H1 (cell line): ENCODE data around the gene MYLK. TPM values are rescaled to one million over a fixed set of nuclear protein-coding genes. Genes with fewer than 3 reads are reported as not detected.

ENCODE experiments used
- CTCF ChIA-PET: fragments of 300-600 bp; sonication (Branson Sonifier 250); formaldehyde crosslinking; loops from one replicate; lab custom pipeline; 2021; ENCODE audit not compliant: partially characterized antibody; lab: Charles Lee
- POLR2A ChIA-PET: fragments of 300-600 bp; sonication (Branson Sonifier 250); formaldehyde crosslinking; loops from one replicate; lab custom pipeline; 2021; ENCODE audit warnings: inconsistent platforms; ENCODE audit not compliant: partially characterized antibody; lab: Charles Lee
- DNase-seq, 2 experiments: peaks; one replicate each; pipeline versions ENCODE4 v3.0.0 to v3.0.0-alpha.2; 2010 to 2022; ENCODE audit warnings: low spot score in 2 of 2, low read depth in 1 of 2, mixed read lengths in 1 of 2
- FAIRE-seq: peaks from 2 replicates; lab custom pipeline; 2011; peaks lifted over from hg19 to GRCh38; lab: Jason Lieb, UNC
- H2AFZ ChIP-seq: 2 replicates; pipeline ENCODE4 v1.8.1; 2012; ENCODE audit warnings: low read length, inconsistent platforms
- H2AK5ac ChIP-seq: 2 replicates; pipeline ENCODE4 v1.6.1; 2013; ENCODE audit warnings: low read depth, low read length
- H2BK120ac ChIP-seq: replicated peaks from 2 replicates; pipeline ENCODE3; 2013; ENCODE audit warnings: low read depth, low read length, inconsistent platforms
- H2BK12ac ChIP-seq: 2 replicates; pipeline ENCODE4 v1.6.1; 2013; ENCODE audit warnings: low read depth, low read length
- H2BK15ac ChIP-seq: 2 replicates; pipeline ENCODE4 v1.6.1; 2013; ENCODE audit warnings: low read length
- H2BK20ac ChIP-seq: 2 replicates; pipeline ENCODE4 v1.6.1; 2013; ENCODE audit warnings: low read length
- H2BK5ac ChIP-seq: 2 replicates; pipeline ENCODE4 v1.6.1; 2013; ENCODE audit warnings: low read depth, low read length
- H3K14ac ChIP-seq: 2 replicates; pipeline ENCODE4 v1.6.1; 2013; ENCODE audit warnings: inconsistent platforms; ENCODE audit not compliant: insufficient read length
- H3K18ac ChIP-seq: 2 replicates; pipeline ENCODE4 v1.6.1; 2013; ENCODE audit warnings: low read length; ENCODE audit errors: extremely low read depth
- H3K23ac ChIP-seq: 2 replicates; pipeline ENCODE4 v1.6.1; 2013; ENCODE audit warnings: inconsistent platforms; ENCODE audit not compliant: insufficient read length
- H3K23me2 ChIP-seq: 2 replicates; pipeline ENCODE4 v1.6.1; 2013; ENCODE audit warnings: low read depth, low read length
- H3K27ac ChIP-seq: 2 replicates; pipeline ENCODE4 v1.6.1; 2011; ENCODE audit warnings: low read depth, low read length, inconsistent platforms
- H3K27me3 ChIP-seq, 4 experiments: replicated peaks in 1 of 4; 1 replicate in 1 of 4; 2 replicates in 3 of 4; pipeline versions ENCODE4 v1.6.1 to v1.8.1; 2011 to 2013; ENCODE audit warnings: low read length in 3 of 4, mild to moderate bottlenecking in 3 of 4, inconsistent platforms in 2 of 4, mixed read lengths in 2 of 4, moderate library complexity in 1 of 4; ENCODE audit not compliant: control insufficient read depth in 3 of 4, insufficient read depth in 3 of 4; ENCODE audit errors: extremely low read depth in 1 of 4
- H3K36me3 ChIP-seq, 4 experiments: 2 replicates each; pipeline versions ENCODE4 v1.6.1 to v1.8.1; 2011 to 2013; ENCODE audit warnings: mild to moderate bottlenecking in 4 of 4, low read length in 3 of 4, moderate library complexity in 2 of 4, control low read depth in 1 of 4, inconsistent platforms in 1 of 4; ENCODE audit not compliant: insufficient read depth in 4 of 4, control insufficient read depth in 2 of 4
- H3K4ac ChIP-seq: replicated peaks from 2 replicates; pipeline ENCODE3; 2013; ENCODE audit warnings: low read length, low read depth, mixed read lengths, inconsistent platforms; ENCODE audit not compliant: insufficient read length
- H3K4me1 ChIP-seq, 4 experiments: replicated peaks in 1 of 4; 1 replicate in 1 of 4; 2 replicates in 3 of 4; pipeline versions ENCODE4 v1.6.1 to v1.8.1; 2011 to 2013; ENCODE audit warnings: low read length in 3 of 4, inconsistent platforms in 2 of 4, mixed read lengths in 1 of 4; ENCODE audit not compliant: insufficient read depth in 4 of 4, control insufficient read depth in 3 of 4
- H3K4me2 ChIP-seq, 2 experiments: 2 replicates each; pipeline versions ENCODE4 v1.6.1 to v1.8.1; 2011 to 2013; ENCODE audit warnings: low read depth in 2 of 2, low read length in 2 of 2, control low read depth in 1 of 2, inconsistent platforms in 1 of 2, mild to moderate bottlenecking in 1 of 2; ENCODE audit not compliant: insufficient read depth in 1 of 2
- H3K4me3 ChIP-seq, 4 experiments: fragments of 200-600, 300-600 bp in 1 of 4; sonication (generic), shearing (Covaris generic), sonication (Bioruptor Twin) in 1 of 4; 2 replicates each; pipeline versions ENCODE4 v1.5.1 to v1.8.1; 2011 to 2016; ENCODE audit warnings: low read length in 4 of 4, low read depth in 3 of 4, control low read depth in 2 of 4, inconsistent platforms in 2 of 4, mild to moderate bottlenecking in 2 of 4, mixed read lengths in 1 of 4, moderate library complexity in 1 of 4; ENCODE audit not compliant: insufficient read depth in 2 of 4; ENCODE audit errors: extremely low read depth in 1 of 4
- H3K56ac ChIP-seq: replicated peaks from 2 replicates; pipeline ENCODE3; 2013; ENCODE audit warnings: low read depth, mild to moderate bottlenecking, mixed read lengths, low read length, inconsistent platforms; ENCODE audit not compliant: insufficient read length
- H3K79me1 ChIP-seq: 2 replicates; pipeline ENCODE4 v1.6.1; 2013; ENCODE audit warnings: low read depth, low read length, control low read depth
- H3K79me2 ChIP-seq, 2 experiments: 2 replicates each; pipeline versions ENCODE4 v1.6.1 to v1.8.1; 2012 to 2013; ENCODE audit warnings: low read length in 2 of 2, mild to moderate bottlenecking in 2 of 2, inconsistent platforms in 1 of 2; ENCODE audit not compliant: insufficient read depth in 2 of 2, control insufficient read depth in 1 of 2
- H3K9ac ChIP-seq, 4 experiments: replicated peaks in 1 of 4; 1 replicate in 1 of 4; 2 replicates in 3 of 4; pipeline versions ENCODE4 v1.6.1 to v1.8.1; 2011 to 2013; ENCODE audit warnings: low read depth in 3 of 4, low read length in 3 of 4, control low read depth in 2 of 4, mild to moderate bottlenecking in 2 of 4, moderate library complexity in 2 of 4, inconsistent platforms in 1 of 4; ENCODE audit errors: extremely low read depth in 1 of 4
- H3K9me3 ChIP-seq, 2 experiments: 2 replicates each; pipeline versions ENCODE4 v1.6.1 to v1.8.1; 2012 to 2013; ENCODE audit warnings: mild to moderate bottlenecking in 2 of 2, moderate library complexity in 2 of 2, control low read depth in 1 of 2, inconsistent platforms in 1 of 2, low read depth in 1 of 2, low read length in 1 of 2, mixed read lengths in 1 of 2; ENCODE audit not compliant: insufficient read depth in 2 of 2
- H4K20me1 ChIP-seq, 2 experiments: replicated peaks in 1 of 2; 2 replicates each; pipeline versions ENCODE3 to v1.8.1; 2011 to 2013; ENCODE audit warnings: inconsistent platforms in 2 of 2, low read length in 2 of 2, mild to moderate bottlenecking in 1 of 2; ENCODE audit not compliant: insufficient read depth in 2 of 2, control insufficient read depth in 1 of 2
- H4K5ac ChIP-seq: 2 replicates; pipeline ENCODE4 v1.6.1; 2013; ENCODE audit warnings: low read length, low read depth, mixed read lengths, inconsistent platforms; ENCODE audit not compliant: insufficient read length
- H4K8ac ChIP-seq: 2 replicates; pipeline ENCODE4 v1.8.0; 2013; ENCODE audit warnings: mild to moderate bottlenecking, moderate library complexity, low read length, inconsistent platforms; ENCODE audit not compliant: insufficient read depth; ENCODE audit errors: extremely low read depth
- H4K91ac ChIP-seq: replicated peaks from 2 replicates; pipeline ENCODE3; 2013; ENCODE audit warnings: low read length, mixed read lengths, inconsistent platforms; ENCODE audit not compliant: insufficient read length
- CHD1 ChIP-seq: IDR thresholded peaks from 2 replicates; pipeline ENCODE4 v1.6.1; 2012; ENCODE audit warnings: low read depth, low read length, improper control_type of control experiment
- HDAC6 ChIP-seq: IDR thresholded peaks from one replicate; pipeline ENCODE4 v1.7.1; 2012; ENCODE audit warnings: low read depth, mild to moderate bottlenecking, inconsistent platforms, low read length, moderate library complexity
- SRF ChIP-seq: IDR thresholded peaks from 2 replicates; pipeline ENCODE4 v1.6.1; 2011; ENCODE audit warnings: mild to moderate bottlenecking, low read depth, low read length, moderate library complexity
- SUZ12 ChIP-seq: fragments of 200-600 bp; sonication (generic); IDR thresholded peaks from 2 replicates; pipeline ENCODE4 v1.6.1; 2012; ENCODE audit warnings: mild to moderate bottlenecking, inconsistent platforms, low read length, moderate library complexity, mixed read lengths
- YY1 ChIP-seq: IDR thresholded peaks from 2 replicates; pipeline ENCODE4 v1.6.1; 2011; ENCODE audit warnings: low read depth, mild to moderate bottlenecking, low read length
- ZNF274 ChIP-seq: IDR thresholded peaks from 2 replicates; pipeline ENCODE4 v1.7.0; 2012; ENCODE audit warnings: low read length, borderline replicate concordance; ENCODE audit errors: extremely low read depth
- WGBS, 2 experiments: shearing (Covaris generic) in 1 of 2; methylation state at CpG; one replicate each; pipeline versions ENCODE4 v1.1.6 to v1.1.7; 2013 to 2015; ENCODE audit warnings: low lambda C conversion rate in 2 of 2, mixed read lengths in 2 of 2, inconsistent platforms in 1 of 2, low coverage in 1 of 2, missing lambda C conversion rate in 1 of 2; ENCODE audit not compliant: insufficient replicate concordance in 2 of 2, insufficient coverage in 1 of 2, insufficient read length in 1 of 2; ENCODE audit errors: extremely low coverage in 1 of 2, missing lambda C conversion rate in 1 of 2; 5-methylcytosine and 5-hydroxymethylcytosine counted together
- polyA plus RNA-seq, 7 experiments: library from polyadenylated mRNA; depleted of rRNA in 3 of 7; stranded (reverse) in 5 of 7; unstranded in 2 of 7; fragments of >200 nt in 5 of 7; fragments of 200-250 nt in 2 of 7; gene quantifications; 1 replicate in 5 of 7; 2 replicates in 1 of 7; 4 replicates in 1 of 7; pipeline versions ENCODE4 v1.2.1 to v1.2.3, GENCODE V29; 2011 to 2013; ENCODE audit warnings: missing spikeins in 2 of 7, mixed read lengths in 2 of 7
- total RNA-seq: library from RNA; stranded (reverse); fragmentation: NEBNext Ultra II Directional; extraction: Animal tissue kit (Norgen Biotek cat#: 25700); gene quantifications from 2 replicates; pipeline ENCODE4 v1.2.1, GENCODE V29; 2021

The MYLK gene
- total and polyA plus RNA-seq, 2 of the 8 experiments (the other 6 are each of a cell fraction or from before 2014, with no cell fraction given) = 11.6 to 21.3 TPM

DNA sequence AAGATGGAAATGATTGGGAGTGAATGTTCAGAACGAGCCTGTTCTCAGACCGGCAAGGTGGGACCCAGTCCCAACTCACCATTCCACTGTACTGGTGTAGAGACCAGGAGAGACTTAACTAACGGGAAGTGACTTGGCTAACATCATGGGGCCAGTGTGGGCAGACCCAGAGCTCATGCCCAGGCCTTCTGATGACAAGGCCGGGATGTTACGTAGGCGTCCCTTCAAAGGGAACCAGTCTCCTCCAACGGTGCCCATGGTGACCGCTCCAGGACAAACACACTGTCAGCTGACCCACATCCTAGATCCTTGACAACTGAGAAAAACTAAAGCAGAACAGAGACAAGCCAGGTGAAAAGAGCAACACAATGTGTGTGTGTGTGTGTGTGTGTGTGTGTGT lies 170.9 kb downstream of the MYLK start:
- H3K14ac ChIP-seq = no peak overlapping the region
- H4K8ac ChIP-seq = no peak overlapping the region
- H3K23me2 ChIP-seq = no peaks in the 10 kb centered on the region
- no peaks in the 10 kb centered on the region for H3K9me3 ChIP-seq
- no peak overlapping the region for H2BK20ac ChIP-seq
- H2AFZ ChIP-seq = no peak overlapping the region
- H3K9ac ChIP-seq = no peak overlapping the region
- H4K5ac ChIP-seq = no peak overlapping the region
- TF ChIP-seq SRF (no peak), SUZ12 (no peak), CHD1 (no peak), HDAC6 (no peak), YY1 (no peak), ZNF274 (no peak)
- H3K27ac ChIP-seq = no peak overlapping the region
- H3K79me2 ChIP-seq = no peaks in the 10 kb centered on the region
- no peak overlapping the region for H3K4me2 ChIP-seq
- POLR2A ChIA-PET = interaction anchor here (1.4 to 1.5 kb wide), 2 partner anchors 14 to 24 kb away, joined by 3 to 5 read pairs; no protein-coding TSS in a partner anchor
- no peak overlapping the region for H3K4me3 ChIP-seq
- H4K20me1 ChIP-seq = no peaks in the 10 kb centered on the region
- DNase-seq = no peak
- H2BK12ac ChIP-seq = no peak overlapping the region
- no peak overlapping the region for H2BK120ac ChIP-seq
- CTCF ChIA-PET = interaction anchor here (1.0 to 51.6 kb wide), 8 partner anchors 9 to 267 kb away, joined by 3 to 1463 read pairs (median 4); no protein-coding TSS in a partner anchor
- no peak overlapping the region for H4K91ac ChIP-seq
- no peaks in the 10 kb centered on the region for H3K27me3 ChIP-seq
- H2BK5ac ChIP-seq = no peak overlapping the region
- H3K36me3 ChIP-seq = no peaks in the 10 kb centered on the region
- H3K18ac ChIP-seq = no peak overlapping the region
- 99% methylated on average over 8 of the region's 8 CpGs; no CpG with 5 or more reads in 1 of the 2 experiments for WGBS, 2 experiments
- no peak overlapping the region for H3K23ac ChIP-seq
- no peak overlapping the region for H2AK5ac ChIP-seq
- no peak overlapping the region for H3K4ac ChIP-seq
- no peaks in the 10 kb centered on the region for H3K79me1 ChIP-seq
- no peak overlapping the region for H3K56ac ChIP-seq
- peaks cover 0 to 6% (median 3%) of the 10 kb centered on the region in 4 experiments; a peak in 4 of 7 replicates for H3K4me1 ChIP-seq
- no peak for FAIRE-seq
- no peak overlapping the region for H2BK15ac ChIP-seq
